HG02571 (cell line): ENCODE results near the gene YIPF1.
"Not testable (repeated sequence)": the region's sequence is repeated elsewhere in the genome, so short reads cannot be mapped to it uniquely, and the experiment has no call there.

Experiments used
- ATAC-seq: cut with Tn5 transposase; IDR thresholded peaks from one replicate; pipeline ENCODE4 v1.9.1; 2021; ENCODE audit warnings: mild to moderate bottlenecking, moderate library complexity; ENCODE audit not compliant: unreplicated experiment

Gene YIPF1

DNA sequence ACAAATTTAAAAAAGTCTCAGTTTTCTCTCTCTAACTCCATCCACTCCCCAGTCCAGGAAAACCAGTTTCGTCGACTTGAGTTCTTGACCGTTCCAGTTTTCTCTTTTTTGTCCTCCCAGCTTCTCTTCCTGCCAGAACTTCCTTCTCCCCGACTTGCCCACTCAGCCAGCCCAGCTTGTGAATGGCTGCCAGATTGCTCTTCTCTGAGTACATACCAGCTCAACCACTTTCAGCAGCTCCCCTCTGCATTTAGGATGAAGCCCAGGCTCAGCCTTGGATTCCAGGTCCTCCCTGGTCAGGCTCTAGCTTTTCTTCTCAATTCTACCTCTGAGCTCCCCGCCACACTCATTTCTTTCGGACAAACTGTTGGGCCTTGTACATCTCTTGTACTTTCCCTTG, 5.8 kb upstream of the YIPF1 start:
- no peak for ATAC-seq

DNA sequence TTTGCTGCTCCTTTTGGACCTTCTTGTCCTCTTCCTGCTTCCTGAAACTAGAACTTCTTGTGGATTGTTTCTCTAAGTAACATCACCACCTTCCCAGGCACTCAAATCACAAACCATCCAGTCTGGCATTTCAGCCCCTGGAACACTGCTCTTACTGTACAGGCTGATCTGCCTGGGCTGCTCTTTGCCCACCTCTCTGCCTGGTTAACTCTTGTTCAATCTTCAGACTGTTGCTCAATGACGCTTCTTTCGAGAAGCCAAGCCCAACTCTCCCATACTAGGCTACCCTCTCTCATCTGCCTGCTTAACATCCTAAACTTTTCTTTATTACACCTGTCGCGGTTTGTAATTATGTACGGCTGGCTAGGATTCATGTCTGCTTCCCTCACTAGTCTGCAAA, 5.0 kb upstream of the YIPF1 start:
- ATAC-seq, result no peak

DNA sequence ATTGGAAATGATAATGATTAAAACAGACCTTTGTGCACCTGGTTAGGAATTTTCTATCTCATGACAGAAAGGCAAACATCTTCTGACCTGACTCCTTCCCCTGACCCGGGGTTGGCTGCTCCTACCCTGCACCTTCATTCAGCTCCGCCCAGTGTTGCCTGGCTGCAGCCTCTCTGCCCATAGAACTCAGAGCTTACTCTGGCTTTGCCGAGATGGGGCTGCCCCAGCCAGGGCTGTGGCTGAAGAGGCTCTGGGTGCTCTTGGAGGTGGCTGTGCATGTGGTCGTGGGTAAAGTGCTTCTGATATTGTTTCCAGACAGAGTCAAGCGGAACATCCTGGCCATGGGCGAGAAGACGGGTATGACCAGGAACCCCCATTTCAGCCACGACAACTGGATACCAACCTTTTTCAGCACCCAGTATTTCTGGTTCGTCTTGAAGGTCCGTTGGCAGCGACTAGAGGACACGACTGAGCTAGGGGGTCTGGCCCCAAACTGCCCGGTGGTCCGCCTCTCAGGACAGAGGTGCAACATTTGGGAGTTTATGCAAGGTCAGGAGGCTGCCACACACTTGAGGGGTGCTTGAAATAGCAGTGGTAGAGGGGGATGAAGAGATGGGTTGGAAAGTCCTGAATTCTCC, 4.5 kb upstream of the YIPF1 start, which contains the start of gene DIO1:
DIO1 (plus strand) TSS at position 189 of the 638 bp plus-strand sequence; CDS start at position 213, 24 bp downstream.
- no peak for ATAC-seq

DNA sequence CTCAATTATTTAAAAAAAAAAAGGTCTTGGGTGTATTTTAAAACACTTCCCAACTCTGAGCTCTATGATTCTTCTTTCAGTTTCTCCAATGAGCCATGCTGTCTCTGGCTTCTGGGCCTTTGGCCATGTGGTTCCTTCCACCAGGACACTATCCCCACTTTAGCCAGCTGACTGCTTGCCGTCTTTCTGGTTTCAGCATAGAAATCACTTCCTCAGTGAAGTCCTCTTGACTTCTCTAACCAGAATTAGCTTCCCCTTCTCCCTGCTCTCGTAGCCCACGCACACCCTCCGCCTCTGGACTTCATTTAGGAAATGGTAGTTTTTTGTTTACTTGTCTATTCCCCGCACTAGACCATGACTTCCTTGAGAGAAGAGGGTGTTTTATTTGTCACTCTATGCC, 3.3 kb upstream of the YIPF1 start:
- ATAC-seq, result no peak

DNA sequence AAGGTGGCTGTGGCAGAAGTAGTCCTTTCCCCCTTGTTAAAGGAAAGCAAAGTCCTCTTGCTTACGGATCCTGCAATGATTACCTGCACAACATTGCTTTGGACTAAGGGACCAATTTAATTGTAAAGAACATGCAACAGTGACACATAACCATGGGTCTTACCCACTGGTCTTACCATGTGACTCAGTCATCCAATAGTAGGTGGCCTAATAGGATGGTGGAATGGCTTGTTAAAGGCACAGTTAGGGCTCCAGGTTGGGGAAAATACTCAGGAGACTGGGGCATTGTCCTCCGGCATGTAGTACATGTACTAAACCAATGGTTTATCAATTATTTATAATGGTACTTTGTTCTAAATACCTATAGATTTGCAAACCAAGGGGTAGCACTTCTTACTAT, 2.1 kb upstream of the YIPF1 start:
- no peak for ATAC-seq

DNA sequence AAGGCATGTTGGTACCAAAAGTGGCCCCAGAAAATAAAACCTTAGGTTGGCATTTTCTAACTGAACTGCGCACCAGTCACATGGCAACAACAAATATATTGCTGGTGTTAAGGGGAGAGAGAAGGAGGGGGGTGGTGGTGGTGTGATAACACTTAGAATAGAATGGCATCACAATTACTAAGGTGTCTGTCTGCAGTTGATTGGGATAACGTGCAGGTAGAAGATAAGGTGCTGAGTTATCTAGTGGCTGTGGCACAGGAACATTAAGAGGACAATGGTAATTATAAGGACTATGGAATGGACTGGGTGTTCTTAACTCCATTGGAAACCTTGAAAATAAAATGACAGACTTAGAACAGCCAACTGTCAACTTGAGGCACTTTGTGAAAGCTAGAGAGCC, 1.4 kb upstream of the YIPF1 start:
- ATAC-seq, result no peak

DNA sequence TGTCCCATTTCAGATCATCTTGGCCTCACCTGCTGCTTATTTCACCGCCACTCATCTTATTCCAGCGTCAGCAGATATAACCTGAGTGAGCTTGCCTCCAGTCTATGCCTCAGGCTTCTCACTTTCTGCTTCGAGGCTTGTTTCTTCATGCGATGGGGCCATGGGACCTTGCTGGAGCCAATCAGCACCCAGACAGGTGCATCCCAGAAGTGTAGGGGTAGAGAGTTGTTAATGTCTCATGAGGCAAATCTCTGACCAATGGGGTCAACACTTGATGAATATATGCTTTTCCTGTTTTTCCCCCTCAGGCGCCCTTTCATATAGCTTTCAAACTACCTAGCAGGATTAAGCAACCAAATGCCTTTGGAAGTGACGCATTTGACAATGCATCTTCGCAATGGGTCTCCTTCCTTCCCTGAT, 935 bp upstream of the YIPF1 start:
- no peak for ATAC-seq

DNA sequence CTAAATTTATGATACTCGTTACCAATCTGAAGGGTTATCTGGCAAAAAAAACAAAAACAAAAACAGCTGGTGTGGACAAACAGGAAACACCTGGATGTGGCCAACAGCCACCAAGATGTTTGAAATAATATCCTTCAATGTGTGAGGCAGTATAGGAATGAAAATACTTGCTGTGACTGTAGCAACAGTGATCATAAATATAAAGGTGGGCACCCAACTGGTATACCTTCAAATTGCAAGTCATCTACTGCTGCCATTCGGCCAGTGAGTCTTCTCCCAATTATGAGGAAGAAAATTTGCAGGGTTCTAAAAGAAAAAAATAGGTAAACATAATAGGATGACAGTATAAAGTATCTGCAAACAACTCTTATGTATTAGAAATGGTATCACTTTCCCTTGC, 916 bp downstream of the YIPF1 start:
- ATAC-seq, result no peak

DNA sequence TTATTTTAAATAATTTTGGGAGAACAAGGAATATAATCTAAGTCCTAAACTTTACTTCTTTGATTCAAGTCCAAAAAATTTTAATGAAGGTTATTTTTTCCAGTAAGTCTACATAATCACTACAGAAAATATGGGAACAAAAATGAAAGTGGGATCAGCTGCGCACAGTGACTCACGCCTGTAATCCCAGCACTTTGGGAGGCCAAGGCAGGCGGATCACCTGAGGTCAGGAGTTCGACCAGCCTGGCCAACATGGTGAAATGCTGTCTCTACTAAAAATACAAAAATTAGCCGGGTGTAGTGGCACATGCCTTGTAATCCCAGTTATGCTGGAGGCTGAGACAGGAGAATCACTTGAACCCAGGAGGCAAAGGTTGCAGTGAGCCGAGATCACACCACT, 6.0 kb downstream of the YIPF1 start:
- not testable (repeated sequence) for ATAC-seq

DNA sequence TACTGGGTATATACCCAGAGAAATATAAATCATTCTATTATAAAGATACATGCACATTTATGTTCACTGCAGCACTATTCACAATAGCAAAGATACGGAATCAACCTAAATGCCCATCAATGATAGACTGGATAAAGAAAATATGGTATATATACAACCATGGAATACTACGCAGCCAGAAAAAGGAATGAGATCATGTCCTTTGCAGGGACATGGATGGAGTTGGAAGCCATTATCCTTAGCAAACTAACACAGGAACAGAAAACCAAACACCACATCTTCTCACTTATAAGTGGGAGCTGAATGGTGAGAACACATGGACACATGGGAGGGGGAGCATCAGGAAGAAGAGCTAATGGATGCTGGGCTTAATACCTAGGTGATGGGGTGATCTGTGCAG, 7.7 kb downstream of the YIPF1 start:
- not testable (repeated sequence) for ATAC-seq

DNA sequence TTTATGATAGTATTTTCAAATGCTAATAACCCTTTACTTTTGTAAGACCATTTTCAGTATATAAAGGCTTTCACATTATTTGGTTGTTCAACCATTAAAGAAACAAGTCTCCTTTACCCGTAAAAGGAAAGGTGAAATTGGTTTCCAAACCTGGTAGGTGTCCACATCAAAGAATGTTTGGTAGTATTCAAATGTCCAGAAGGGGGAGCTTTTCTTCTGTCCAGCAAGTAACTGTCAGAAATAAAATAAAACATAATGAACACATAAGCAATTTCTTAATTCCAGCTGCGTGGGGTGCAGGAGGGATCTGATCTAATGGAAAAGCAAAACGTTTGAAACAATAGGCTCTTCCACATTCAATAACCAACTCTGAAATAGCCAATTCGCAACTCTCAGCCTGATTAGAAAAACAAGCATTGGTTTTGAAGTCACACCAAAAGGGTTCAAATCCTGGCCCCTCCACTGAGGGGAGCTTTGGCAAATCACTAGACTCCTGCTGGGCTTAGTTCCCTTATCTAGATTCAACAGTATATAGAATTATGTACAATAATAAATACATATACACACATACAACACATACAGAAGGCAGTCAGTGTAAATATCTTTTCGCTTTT, 11.0 kb downstream of the YIPF1 start:
- no peak for ATAC-seq

DNA sequence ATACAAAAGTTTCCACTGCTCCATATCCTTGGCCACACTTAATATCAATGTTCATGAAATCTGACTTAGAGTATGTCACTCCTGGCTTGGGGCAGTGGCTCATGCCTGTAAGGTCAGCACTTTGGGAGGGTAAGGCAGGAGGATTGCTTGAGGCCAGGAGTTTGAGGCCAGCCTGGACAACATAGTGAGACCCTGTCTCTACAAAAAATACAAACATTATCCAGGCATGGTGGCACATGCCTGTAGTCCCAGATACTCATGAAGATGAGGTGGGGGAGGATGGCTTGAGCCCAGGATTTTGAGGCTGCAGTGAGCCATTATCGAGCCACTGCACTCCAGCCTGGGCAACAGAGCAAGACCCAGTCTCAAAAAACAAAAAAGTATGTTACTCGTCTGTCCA, 14.4 kb downstream of the YIPF1 start:
- not testable (repeated sequence) for ATAC-seq

DNA sequence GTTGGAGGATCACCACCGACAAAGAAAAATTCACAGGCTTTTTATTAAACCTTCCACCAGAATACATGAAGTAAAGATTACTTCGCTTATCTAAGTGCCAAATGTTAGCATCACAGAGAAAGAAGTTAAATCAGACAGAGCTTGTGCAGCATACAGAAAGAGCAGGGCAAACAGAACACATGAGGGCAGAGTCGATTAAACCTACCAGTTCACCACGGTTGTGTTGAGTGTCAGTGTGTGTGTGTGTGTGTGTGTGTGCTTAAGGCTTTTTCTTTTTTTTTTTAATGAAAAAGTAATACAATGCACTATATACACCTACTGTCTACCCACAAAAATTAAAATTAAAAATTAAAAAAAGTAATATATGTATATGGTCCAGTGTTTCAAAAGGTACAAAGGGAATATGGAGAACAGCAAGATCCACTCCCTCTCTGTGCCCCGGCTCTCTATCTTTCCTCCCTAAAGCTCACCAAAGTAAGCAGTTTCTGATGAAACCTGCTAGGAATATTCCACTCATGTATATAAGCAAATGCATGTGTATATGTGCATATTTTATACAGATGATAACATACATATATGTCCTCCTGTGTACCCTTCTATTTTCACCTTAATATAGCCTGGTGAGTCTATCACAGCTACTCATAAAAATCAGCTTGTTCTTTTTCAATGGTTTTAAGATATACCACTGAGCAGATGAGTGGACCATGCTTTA, 17.7 kb downstream of the YIPF1 start:
- ATAC-seq, result no peak

DNA sequence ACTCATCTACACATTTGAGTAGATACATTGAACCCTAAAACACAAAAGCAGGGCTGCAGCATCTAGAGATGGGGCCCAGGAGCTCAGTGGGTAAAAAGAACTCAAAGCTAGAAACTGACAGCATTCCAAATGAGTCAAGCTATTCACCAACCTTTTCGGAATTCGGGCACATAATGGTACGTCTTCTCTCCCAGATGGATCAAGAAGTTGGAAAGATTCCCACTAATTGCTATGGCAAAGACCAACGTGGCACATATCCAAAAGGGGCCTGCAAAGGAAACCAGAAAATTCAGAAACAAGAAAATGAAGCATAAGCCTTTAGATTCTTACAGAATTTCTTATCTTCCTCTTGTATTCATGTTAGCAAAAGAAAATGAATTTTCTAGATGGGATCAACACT, 18.4 kb downstream of the YIPF1 start:
- no peak for ATAC-seq

DNA sequence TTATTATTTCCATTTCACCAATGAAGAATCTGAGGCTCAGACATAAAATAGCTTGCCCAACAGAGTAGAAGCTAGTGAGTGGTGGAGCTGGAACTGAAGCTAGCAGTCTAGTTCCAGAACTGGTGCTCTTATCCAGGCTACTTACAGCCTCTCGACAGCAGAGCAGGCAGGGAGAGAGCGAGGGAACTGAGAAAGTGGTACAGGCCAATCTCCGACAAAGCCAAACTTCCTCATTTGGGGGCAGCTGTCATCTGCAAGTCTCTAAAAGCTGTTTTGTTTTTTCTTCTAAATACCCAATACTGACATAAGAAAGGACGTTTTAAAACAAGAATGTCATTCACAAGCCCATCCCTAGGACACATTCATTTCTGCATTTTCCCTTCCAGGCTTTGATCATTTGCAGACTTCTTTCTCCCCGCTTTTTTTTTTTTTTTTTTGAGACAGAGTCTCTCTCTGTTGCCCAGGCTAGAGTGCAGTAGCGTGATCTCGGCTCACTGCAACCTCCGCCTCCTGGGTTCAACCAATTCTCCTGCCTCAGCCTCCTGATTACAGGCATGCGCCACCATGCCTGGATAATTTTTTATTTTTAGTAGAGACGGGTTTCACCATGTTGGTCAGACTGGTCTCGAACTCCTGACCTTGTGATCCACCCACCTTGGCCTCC, 20.0 kb downstream of the YIPF1 start:
- ATAC-seq, result no peak

DNA sequence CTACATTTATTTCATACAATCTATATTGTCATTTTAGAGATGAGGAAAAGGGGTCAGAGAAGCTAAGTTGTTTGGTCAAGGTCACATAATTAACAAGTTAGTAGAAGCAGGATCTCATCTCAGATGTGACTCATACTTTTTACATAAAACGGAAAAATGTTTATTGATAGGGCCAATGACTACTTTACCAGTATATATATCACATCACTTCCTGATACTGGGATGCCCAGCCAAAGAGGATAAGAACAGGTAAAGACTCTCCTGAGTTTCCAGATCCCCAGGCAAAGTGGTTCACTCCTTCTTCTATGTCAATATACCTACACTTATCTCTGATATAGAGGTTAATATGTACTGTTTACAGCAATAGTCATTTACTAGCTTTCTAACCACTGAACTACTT, 21.0 kb downstream of the YIPF1 start:
- no peak for ATAC-seq

DNA sequence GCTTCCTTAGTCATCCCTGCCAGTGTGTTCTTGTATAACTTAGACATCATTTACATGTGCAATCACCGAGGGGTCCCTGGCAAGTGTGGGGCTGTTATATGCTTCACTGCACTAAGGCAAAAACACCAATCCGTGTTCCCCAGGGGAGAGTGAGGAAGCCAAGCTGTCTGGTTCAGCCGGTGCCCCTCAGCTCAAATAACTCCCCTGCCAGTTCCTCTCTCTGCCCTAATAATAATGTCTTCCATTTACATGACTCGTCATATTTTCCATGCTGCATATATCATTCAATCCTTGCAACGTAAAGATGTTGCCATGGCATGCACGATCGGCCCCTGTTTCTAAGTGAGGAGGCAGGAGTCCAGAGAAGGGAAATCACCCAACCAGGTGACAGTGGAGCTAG, 27.1 kb downstream of the YIPF1 start:
- ATAC-seq, result no peak

DNA sequence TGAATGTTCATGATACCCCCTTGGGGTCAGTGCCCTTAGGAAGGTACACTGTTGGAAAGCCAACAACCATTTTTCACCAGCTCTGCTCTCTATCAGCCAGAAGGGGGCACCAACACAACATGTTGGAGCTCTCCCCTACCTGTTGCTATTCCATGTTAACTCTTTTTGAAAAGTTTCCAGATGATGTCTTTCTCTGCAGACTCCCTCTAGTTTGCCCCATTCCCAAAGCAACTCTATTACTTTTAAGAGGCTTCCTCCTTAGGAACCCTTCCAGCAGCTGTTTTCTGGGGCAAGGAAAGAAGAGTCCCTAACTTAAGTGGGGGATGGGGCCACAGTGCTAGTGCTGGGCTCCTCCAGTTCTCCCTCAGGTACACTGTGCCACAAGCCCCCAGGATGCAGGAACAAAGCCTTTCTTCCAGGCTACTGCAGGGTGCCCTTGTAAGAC, 28.6 kb downstream of the YIPF1 start:
- ATAC-seq, result no peak

DNA sequence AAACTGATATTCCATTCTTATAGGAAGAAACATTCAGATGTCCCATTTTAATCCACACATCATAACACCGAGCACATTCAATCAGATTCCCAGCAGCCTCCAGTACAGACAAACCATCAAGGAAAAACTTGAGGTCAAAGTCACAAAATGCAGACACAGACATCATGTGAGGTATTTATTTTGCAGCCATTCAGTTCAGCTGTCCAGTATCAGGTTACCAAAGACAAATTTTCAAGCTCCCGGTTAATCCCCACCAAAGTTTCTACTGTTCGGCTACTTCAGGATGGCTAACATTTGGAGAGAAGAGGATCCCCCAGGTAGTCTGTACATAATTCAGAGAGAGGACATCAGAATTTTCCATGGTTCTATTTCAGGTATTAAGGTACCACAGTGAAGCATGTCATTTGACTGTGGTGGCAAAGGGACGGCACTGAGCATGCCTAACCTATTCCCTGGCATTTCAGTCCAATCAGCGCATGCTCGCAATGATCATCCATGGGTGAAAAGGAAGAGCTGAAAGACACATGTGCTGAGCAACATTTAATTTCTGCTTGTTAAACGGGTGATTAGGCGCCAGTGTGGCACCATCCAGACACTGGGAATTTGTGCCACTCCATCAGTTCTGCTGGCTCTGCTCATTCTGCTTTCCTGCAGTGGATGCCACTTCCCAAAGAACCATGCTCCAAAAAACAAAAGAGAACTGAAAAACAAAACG, 37.9 kb downstream of the YIPF1 start:
- ATAC-seq, result no peak

DNA sequence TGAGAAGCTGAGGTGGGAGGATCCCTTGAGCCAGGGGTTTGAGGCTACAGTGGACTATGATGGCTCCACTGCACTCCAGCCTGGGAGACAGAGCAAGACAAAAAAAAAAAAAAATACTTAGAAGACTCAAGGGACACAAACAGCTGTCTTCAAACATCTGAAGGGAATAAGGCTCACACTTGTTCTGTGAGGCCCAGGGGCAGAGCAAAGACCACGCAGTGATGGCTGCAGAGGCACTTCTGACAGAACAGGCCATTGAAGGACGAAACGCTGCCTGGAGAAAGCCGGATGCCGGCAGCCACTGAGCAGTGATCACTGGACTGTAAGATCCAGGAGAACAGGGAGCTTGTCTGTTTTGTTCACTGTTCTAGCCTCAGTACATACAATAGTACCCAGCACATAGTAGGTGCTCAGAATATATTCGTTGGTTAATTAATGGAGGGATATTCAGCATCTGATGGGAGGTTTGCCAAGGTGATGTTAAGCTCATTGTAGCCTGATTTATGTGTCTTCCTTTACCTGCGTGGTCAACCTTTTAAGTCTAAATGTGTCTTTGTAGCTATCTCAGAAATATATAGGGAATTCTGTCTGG, 39.4 kb downstream of the YIPF1 start:
- no peak for ATAC-seq

DNA sequence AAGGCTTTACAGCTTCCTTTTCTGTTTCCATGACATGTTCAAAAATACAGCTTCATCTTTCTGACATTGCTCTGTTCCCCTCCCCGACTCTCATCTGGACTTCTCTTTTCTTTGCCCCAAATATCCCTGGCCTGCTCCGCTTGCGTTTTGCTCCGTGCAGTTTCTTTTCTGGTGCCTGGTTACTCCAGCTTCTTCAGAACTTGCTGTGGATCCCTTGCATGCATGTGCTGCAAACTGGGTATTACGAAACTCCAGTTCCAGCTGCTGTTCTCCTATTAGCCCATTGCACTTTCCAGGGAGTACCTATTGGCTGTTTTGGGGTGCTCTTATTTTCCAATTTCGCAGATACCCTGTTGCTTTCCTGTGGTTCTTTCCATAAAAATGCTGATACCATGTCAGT, 41.6 kb downstream of the YIPF1 start:
- ATAC-seq, result no peak
